Non-pigmented ciliary epithelial cell (primary cell): ENCODE measurements around the gene ST3GAL3.

Experiments used
- DNase-seq: peaks from one replicate; pipeline ENCODE4 v3.0.0-alpha.2; 2010; ENCODE audit warnings: low read depth

Gene ST3GAL3

DNA sequence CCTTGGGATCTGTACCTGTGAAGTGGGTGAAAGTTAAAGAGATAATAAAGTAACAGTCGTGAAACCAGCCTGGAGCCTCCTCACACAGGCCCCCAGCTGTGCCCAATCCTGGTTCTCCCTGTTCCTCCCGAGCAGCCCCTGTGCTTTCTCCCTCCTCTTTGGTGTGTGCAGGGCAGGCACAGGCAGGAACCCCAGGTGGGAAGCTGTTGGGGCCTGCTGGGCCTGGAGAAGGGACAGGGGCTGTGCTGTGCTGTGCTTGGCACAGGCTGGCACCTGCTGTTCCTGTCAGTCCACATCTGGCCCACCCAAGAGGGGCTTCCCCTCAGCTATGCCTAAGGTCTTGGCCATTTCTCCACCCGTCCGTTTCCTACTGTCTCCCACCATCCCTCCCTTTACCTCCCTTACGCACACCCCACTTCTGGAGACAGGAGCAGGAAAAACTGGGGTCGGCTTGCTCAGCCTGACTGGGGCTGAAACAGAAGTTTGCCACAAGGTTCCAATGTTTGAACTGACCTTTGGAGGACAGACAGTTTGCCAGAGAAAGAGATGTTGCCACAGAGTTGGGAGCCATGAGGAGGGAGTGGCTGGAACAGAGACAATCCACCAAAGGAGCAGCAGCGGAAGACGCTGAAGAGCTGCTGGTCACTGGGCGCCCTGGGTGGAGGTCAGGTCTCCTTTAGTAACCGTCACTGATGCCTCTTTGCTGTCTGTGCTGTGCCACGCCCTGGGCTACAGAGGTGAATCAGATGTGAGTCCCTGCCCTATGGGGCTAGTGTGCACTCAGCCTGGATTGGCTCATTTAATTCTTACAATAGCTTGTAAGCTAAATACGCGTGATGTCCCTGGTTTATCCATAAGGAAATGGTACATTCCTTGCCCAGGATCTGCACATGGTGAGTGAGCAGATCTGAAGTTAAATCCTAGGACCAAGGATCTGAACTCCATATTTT is 207.5 kb downstream of the ST3GAL3 start:
- no peak for DNase-seq

DNA sequence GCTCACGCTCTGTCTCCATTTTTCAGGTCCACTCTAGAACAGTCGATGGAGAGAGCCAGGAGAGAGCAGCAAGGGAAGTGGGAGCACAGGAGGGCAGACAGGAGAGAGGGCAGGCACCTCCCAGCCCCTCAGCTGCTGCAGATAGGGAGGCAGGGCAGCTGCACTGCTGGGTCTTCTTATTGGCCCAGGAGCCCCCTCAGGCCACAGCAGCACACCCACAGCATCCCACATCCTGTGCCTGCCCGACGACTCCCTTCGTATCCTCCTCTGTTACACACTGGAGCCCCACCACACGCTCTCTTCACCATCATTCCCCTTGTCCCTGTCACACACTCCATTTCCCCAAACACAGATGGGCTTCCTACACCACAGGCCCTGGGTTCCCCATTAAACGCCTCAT is 212.6 kb downstream of the ST3GAL3 start:
- DNase-seq = no peak

DNA sequence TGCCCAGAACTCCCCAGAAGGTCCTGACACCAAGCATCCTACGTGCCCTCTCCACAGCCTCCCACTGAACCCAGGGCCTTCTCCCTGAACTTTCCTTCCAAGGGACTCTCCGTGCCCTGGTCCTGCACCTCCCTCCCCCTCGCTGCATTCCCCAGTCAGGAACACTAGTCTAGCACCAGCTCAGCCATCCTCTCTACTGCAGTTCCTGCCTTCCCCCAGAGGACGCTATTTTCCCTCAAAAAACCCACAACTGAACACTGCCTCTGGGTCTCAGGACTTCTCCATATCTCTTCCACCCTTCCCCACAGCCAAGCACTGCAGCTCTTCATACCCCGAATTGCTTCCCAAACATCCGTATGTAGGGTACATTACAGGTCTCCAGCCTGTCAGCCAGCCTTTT is 213.7 kb downstream of the ST3GAL3 start:
- no peak for DNase-seq

DNA sequence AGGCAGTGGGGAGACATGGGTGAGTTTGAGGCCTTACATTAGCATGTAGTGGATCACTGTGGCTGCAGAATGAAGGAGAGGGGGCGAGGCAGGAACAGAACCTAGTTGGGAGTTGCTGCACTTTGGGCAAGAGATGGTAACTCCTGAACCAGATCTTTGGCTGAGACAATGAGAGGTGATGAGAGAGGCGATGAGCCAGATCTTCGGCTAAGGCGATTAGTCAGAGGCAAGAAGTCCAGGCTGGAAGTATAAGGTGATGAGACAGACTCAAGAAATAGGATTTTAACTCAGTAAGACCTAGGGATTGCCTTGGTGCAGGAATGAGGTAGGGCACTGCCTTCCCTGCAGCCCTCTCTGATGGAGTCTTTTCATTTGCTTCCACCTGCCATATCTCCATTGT is 217.2 kb downstream of the ST3GAL3 start:
- no peak for DNase-seq

DNA sequence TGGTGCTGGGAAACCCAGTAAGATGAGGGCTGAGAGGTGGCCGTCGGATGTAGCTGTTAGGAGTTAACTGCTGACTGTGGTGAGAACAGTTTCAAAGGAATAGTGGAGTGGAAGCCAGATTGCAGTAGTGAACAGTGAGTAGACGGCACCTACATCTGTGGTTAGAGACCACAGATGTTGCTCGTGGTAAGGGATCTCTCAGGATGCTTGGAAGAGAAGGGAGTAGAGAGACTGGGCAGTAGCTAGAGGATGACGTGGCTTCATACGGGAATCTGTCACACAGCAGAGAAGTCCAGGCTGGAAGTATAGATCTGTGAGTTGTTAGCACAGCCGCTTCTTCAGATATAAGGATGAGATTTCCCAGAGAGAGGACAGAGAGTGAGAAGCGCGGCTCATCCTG is 218.5 kb downstream of the ST3GAL3 start:
- DNase-seq = no peak

DNA sequence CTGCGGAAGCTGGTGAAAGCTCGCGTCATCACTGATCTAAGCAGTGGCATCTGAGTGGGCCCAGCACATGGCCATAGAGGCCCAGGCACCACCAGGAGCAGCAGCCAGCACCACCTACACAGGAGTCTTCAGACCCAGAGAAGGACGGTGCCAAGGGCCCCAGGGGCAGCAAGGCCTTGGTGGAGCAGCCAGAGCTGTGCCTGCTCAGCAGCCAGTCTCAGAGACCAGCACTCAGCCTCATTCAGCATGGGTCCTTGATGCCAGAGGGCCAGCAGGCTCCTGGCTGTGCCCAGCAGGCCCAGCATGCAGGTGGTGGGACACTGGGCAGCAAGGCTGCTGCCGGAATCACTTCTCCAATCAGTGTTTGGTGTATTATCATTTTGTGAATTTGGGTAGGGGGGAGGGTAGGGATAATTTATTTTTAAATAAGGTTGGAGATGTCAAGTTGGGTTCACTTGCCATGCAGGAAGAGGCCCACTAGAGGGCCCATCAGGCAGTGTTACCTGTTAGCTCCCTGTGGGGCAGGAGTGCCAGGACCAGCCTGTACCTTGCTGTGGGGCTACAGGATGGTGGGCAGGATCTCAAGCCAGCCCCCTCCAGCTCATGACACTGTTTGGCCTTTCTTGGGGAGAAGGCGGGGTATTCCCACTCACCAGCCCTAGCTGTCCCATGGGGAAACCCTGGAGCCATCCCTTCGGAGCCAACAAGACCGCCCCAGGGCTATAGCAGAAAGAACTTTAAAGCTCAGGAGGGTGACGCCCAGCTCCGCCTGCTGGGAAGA is 223.0 kb downstream of the ST3GAL3 start:
- DNase-seq = no peak

DNA sequence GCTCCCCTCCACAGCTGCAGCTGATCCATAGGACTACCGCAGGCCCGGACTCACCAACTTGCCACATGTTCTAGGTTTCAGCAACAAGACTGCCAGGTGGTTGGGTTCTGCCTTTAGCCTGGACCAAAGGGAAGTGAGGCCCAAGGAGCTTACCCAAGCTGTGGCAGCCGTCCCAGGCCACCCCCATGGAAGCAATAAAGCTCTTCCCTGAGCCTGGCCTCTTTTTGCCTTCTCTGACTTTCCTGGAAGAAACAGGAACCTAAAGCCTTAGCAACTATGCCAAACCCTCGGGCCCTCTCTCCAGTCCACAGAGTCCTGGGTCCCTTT is 223.6 kb downstream of the ST3GAL3 start:
- no peak for DNase-seq

DNA sequence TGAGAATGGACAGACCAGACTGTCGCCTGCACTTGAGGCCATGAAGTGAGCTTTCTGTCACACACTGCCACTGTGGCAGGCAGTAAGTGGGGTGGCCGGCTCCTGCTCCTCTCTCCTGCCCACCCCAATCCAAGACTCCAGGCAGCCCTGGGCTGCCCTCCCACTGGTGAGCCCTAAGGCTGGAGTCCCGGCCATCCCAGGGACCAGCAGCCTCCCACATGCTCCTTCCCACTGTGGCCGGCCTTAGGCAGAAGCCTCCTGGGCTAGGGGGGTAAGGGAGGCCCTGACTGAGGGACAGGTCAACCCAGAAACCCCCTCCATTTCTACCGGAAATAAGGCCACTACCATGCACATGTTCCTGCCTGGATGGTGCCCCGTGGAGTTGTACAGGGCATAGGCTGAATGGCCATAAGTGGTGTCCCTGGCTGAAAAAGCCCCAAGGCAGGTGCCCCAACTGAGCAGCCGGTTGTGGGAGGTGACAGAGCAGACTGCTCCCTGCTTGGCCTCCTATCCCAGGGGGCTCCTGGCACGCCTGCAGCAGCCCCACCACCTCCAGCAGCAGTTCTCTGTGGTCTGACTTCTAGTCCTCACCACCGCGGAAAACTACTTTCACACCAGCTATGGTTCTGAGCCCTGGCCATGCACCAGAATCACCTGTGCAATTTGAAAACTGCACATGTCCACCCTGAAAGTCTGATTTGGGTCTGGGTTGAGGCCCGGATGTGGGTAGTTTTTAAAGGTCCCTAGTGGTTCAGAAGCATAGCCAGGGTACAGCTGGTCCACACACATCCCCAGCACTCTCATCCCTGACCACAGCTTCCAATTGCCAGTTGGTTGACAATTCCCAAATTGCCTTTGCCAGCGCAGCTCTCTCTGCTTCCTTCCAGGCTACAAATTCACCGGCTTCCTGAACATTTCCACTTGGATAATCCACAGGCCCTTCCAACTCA is 224.7 kb downstream of the ST3GAL3 start:
- DNase-seq = no peak

DNA sequence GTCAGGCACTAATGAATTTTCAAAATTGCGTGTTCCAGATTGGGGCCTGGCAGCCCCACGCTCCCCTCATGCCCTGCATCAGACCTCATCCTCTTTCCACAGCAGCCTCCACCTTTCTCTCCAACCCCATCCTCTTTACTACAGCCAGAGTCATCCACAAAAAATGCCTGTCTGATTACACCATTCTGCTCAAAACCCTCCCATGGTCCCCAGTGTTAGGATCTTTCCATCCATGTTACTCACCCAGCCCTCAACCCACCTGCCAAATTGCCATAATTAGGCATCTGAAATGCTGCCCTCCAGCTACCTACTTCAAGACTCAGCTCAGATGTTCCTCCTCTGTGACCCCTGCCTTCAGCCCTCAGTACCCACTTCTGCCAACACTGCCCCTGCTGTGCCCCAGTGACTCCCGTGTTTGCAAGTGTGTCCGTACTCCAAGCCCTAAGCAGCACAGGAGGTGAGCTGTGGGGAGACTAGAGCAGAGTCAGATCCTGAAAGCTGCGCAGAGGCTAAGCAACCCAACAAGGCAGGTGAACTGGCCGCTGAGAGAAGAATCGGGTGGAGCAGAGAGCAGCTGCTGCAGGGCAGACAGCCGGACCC is 225.6 kb downstream of the ST3GAL3 start:
- no peak for DNase-seq

DNA sequence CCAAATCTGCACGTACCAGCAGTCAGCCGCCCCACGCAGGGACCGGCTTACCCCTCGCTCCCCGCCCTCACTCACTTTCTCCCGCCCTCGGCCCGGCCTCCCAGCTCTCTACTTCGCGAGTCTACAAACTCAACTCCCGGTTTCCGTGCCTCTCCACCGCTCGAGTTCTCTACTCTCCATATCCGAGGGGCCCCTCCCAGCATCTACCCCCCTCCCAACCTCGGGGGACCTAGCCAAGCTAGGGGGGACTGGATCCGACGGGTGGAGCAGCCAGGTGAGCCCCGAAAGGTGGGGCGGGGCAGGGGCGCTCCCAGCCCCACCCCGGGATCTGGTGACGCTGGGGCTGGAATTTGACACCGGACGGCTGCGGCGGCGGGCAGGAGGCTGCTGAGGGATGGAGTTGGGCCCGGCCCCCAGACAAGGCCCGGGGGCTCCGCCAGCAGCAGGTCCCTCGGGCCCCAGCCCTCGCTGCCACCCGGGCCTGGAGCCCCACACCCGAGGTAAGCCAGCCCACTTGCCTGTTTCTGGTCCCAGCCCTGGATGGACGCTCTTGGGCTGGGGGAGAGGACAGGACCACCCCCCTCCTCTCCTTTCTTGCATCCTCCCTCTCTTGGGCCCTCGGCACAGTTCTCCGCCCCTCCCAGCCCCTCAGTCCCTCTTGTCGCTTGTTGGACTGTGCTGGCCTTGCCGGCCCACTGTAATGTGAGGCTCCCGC is 226.2 kb downstream of the ST3GAL3 start, which contains the start of gene ARTN:
ARTN (plus strand) TSS at position 416 of the 715 bp plus-strand sequence. CDS start 1,856 bp downstream, outside the sequence.
- DNase-seq = no peak

DNA sequence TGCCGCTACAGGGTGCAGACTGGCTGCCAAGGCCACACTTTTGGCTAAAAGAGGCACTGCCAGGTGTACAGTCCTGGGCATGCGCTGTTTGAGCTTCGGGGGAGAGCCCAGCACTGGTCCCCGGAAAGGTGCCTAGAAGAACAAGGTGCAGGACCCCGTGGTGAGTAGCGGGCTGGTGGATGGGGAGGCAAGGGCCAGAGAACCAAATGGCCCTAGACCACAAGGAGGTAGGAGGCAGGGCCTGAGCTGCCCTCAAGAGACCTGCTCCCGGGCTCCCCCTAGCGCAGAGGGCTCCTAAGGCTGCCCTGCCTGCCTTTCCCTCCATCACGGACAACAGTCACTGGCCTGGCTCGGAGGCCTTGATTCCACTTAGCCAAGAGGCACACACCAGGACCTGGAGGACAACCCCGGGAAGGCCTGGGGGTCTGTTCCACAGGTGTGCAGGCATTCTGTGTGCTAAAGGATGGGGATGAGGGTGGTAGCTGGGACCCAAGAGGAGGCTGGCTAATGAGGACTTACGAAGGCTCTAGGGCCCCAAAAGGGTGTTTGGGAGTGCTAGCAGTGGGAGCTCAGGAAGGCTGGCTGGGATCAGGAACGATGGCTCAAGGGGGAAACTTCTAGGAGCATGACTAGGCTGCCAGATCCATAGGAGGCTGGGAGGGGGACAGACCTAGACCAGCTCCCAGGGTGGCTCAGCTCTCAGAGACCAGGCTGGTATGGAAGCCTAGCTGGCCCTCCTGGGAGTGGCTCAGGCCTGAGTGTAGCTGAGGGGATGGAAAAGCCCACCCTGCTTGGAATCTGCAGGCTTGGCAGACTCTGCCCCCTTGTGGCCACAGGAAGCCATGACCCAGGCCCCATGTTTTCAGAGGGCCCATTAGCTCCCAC is 227.0 kb downstream of the ST3GAL3 start:
- DNase-seq = no peak

DNA sequence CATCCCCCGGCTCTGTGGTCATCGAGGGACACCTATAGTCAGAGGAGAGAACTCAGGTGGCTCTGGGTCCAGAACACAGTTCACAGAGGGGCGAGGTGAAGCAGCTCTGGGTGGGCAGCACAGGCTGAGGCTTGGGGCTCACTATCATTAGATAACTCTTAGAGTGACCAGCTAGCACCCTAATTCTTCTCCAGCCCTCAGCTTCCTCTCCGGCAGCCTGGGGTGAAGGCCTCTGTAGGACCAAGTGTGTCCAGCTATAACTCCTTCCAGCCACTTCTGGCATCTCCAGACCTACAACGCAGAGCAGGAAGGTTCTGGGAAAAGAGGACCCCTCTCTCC is 227.6 kb downstream of the ST3GAL3 start:
- no peak for DNase-seq

DNA sequence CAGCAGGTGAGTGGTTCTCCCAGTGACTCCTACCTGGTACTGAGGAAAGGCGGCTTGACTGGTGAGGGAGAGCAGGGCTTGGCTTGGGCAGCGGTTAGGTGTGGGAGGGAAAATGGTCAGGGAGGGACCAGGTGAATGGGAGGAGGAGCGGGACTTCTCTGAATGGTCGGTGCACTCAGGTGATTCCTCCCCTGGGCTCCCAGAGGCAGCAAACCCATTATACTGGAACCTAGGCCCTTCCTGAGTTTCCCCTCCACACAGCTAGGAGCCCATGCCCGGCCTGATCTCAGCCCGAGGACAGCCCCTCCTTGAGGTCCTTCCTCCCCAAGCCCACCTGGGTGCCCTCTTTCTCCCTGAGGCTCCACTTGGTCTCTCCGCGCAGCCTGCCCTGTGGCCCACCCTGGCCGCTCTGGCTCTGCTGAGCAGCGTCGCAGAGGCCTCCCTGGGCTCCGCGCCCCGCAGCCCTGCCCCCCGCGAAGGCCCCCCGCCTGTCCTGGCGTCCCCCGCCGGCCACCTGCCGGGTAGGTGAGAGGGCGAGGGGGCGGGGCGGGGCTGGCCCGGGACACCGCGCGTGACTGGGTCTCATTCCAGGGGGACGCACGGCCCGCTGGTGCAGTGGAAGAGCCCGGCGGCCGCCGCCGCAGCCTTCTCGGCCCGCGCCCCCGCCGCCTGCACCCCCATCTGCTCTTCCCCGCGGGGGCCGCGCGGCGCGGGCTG is 228.5 kb downstream of the ST3GAL3 start:
- no peak for DNase-seq

DNA sequence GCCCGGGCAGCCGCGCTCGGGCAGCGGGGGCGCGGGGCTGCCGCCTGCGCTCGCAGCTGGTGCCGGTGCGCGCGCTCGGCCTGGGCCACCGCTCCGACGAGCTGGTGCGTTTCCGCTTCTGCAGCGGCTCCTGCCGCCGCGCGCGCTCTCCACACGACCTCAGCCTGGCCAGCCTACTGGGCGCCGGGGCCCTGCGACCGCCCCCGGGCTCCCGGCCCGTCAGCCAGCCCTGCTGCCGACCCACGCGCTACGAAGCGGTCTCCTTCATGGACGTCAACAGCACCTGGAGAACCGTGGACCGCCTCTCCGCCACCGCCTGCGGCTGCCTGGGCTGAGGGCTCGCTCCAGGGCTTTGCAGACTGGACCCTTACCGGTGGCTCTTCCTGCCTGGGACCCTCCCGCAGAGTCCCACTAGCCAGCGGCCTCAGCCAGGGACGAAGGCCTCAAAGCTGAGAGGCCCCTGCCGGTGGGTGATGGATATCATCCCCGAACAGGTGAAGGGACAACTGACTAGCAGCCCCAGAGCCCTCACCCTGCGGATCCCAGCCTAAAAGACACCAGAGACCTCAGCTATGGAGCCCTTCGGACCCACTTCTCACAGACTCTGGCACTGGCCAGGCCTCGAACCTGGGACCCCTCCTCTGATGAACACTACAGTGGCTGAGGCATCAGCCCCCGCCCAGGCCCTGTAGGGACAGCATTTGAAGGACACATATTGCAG is 229.3 kb downstream of the ST3GAL3 start:
- no peak for DNase-seq

DNA sequence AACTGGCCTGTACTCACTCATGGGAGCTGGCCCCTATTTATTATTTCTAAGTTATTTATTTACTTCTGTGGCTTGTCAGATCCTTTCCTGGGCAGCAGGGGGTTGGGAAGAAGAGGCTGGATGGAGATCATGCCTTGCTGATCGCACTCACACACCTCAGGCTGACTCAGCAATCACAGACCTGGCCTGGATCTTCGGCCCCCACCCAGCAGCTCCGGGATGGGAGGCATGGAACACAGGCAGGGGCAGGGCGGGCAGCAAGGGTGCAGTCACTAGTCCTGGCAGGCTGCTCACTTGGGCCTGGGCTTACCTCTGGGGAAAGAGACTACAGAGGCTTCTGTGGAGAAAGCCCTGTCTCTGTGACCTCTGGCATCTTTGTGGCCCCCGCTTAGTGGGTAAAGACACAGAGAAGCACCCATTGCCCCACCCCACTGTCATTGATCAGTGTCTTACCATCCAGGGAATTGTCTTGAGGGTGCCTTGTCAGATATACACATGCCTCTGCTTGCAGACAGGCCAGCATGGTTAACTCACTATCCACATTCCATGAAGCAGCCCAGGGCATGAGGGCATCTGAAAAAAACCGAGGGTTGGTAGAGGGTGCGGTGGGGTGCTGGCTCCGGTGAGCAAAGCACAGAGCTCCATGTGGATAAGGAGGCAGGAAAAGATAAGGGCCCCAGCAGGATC is 230.0 kb downstream of the ST3GAL3 start:
- DNase-seq = no peak

DNA sequence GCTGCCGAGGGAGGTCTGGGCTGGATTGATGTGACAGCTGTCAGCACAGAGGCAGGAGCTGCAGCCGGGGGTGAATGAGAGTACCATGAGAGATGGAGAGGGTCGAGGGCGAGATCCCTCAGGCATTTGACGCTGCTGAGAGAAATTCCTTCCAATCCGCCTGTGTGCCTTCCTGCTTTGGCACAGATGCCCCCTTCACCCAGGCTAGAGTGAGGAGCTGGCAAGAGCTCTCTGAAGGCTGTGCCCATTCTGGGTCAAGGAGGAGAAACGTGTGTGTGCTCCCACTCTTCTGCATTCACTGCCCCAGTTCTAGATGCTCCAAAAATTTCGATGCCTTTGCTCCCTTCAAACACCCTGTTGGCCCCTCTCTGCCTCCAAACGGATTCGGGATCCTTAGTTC is 231.0 kb downstream of the ST3GAL3 start:
- DNase-seq = no peak

DNA sequence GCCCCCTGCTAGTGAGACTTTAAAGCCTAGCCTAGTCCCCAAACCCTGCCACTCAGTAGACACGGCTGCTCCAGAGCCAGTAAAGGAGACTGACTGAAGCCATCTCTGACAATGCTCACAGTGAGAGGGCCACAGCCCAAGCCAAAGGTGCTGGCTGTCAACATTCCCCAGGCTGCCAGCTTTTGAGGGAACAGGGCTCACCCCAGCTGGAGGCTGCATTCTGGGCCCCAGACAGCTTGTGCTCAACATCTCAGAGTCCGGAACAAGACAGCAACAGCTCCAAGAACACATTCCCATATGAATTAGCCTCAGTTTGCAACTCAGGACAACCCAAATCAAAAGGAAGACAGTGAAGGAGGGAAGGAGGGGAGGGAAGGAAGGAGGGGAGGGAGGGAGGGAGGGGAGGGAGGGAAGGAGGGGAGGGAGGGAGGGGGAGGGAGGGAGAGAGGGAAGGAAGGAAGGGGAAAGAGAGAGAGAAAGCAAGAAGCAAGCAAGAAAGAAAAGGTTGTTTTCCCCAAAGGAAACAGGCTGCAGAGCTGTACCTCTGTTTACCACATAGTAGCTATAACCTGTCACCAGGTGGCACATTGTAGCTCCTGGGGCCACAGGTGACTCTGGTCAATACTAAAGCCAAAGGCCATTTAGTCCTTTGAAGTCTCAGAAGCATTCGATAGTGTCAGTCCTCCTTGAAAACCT is 231.7 kb downstream of the ST3GAL3 start:
- DNase-seq = no peak

DNA sequence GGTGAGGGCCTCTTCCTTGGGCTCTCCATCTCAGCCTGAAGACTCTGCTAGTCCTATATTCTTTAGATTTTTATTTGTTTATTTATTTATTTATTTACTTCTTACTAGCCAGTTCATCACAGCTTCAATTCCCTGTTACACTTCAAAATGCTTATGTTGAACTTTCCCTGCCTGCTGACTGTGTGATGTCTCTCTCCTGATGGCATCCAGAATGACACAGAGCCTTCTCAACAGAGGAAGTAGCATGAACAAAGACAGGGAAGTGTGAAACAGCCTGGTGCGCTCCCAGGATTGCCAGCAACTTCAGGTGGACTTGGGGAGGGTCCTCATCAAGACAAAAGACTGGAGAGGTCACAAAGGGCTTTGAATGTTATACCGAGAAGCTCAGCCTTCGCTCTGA is 235.1 kb downstream of the ST3GAL3 start:
- DNase-seq = no peak
